SK-N-DZ (cell line): ENCODE measurements around the gene ADGRG7.

ENCODE experiments used
- DNase-seq: peaks from one replicate; pipeline ENCODE4 v3.0.0-alpha.2; 2015; ENCODE audit warnings: low spot score

ADGRG7 gene

DNA sequence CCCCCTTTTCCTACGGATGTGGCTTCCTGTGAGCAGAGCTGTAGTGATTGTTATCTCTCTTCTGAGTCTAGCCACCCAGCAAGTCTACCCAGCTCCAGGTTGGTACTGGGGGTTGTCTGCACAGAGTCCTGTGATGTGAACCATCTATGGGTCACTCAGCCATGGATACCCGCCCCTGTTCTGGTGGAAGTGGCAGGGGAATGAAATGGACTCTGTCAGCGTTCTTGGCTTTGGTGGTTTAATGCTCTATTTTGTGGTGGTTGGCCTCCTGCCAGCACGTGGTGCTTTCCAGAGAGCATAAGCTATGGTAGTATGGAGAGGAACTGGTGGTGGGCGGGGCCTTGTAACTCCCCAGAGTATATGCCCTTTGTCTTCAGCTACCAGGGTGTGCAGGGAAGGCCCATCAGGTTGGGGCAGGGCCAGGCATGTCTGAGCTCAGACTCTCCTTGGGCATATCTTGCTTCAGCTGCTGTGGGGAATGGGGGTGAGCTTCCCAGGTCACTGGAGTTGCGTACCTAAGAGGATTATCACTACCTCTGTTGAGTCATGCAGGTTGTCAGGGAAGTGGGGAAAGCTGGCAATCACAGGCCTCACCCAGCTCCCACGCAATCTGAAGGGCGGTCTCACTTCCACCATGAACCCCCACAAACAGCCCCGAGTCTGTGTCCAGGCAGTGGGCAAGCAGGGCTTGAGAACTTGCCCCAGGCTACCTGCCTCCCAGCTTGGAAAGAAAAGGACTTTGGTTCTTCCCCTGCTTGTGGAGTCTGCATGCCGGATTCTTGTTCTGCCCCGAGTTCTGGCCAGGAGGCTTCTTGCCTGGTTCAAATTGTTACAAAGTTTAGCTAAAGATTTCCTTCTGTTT is 9.0 kb upstream of the ADGRG7 start:
- no peak for DNase-seq

DNA sequence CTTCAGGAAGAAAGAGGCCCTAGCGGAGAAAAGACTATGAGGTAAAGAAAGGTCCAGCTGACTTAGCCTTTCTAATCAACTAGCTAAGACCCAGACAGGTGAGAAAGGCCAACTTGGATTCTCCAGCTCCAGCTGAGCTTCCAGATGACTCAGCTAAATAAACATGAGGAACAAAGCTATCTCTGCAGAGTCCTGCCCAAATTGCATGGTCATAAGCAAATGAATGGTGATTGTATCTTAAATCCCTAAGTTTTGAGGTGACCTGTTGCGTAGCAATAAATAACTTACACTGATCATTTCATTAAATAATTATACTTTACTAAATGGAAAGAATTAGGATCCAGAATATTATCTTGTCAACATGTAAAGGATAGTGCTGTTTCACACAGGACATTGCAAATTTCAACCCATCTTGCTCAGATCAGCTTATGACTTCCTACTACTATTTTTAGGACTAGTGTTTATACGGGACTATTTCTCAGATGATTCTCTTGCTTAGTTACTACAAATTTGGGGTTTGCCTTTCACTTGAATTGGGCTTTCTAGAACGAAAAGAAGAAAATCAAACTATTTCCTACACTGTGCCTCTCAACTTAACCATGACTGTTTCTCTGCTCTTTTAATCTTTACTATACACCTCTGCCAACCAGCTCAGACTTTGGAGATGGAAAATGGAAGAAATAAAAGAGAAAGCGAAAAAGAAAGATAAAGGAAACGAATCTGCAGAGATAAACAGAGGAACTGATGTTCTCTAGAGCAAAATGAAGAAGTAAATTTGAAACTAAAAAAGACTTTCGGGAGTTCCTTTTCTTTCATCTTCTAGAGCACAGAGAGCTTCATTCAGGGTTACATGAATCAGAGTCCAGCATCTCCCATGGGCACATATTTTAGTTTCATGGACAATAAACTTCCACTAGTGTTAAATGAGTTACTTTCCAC is 6.6 kb upstream of the ADGRG7 start:
- no peak for DNase-seq

DNA sequence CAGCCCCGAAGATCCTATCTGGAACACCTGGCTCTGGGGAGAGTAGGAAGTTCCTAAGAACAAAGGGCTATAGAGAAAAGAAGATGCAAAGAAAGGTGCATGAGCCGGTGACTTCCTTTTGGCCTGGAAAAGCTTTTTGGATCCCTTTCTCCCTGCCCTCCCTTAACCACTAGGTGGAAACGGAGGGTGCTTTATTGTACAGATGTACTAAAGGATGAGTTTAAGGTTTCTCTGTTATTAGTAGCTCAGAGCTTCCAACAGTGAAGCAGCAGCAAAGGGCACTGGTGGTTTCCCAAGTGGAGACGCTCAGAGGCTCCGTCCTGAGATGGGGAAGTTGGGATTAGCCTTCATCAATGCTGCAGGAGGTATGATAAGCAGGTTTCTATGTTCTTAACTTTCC is 5.9 kb upstream of the ADGRG7 start:
- peak; percentile 5 for DNase-seq

DNA sequence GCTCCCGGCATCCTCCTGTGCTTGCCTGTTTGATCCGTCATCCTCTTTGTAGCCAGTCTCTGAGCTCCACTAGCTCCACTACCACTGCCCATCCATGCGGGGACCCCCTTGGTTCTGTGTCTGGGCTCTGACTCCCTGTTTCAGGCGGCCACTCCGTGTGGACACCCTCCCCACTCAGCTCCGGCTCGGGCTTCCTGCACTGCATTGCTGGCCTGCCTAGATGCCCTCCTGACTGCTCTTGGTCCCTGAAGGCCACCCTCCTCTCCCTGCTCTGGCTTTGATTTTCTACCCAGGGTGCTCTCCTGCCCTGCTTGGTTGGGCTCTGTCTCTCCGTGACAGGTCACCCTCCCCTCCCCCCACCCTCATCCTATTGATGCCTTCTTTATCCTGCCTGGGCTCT is 4.0 kb upstream of the ADGRG7 start:
- DNase-seq, result no peak

DNA sequence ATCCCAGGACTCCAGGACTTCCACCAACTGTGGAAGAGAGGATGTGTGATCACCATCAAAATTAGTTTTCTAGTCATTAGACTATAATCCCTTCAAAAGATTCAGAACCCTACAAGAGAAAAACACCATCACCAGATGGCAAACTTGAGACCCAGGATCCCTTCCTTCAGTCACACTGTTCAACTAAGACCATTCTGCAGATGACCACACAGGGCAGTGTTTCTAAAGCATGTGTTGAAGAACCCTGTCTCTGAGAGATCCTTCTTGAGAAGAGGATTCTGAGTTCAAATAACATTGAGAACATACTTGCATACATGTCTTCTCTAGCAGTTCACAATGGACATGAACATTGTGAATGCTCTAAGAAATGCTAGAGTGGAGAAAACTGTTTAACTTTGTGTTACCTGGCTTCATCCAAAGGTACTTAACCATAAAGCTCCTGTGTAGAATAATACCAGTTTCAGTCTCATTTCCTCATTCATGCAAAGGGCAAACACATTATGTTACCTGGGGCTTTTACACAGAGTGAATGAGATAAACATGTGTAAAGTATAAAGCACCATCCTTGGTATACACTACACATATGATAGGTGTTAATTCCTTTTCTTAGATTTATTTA is 2.4 kb upstream of the ADGRG7 start:
- no peak for DNase-seq

DNA sequence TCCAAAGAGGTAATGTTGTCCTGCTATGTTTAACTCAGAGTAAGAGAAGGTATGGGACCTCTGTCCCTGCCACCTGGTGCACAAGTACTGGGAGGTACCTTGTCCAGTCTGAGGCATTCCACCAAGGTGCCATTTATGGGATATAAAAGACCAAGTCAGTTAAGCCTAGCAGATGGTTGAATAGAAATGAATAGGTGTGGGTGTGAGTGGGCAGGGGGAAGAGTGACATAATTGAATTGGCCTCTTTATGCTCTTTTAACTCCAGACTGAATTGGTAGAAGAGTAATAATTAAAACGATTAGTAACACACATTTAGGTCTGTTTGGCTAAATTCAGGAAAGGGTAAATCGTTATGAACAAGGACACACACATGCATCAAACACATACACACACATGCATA is 562 bp downstream of the ADGRG7 start:
- DNase-seq, result no peak

DNA sequence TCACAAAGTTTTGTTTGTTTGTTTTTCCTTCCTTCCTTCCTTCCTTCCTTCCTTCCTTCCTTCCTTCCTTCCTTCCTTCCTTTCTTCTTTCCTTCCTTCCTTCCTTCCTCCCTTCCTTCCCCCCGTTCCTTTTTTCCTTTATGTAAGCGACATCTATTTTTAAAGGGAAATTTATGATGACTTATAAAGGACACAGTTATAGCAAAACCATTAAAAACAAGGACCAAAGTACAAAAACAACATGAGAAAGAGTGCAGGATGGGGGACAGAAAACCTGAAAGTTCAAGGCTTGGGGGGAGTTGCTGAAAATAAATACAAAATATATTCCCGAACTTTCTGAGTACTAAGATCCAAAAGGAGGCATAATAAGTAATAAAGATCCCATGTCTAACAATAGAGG is 1.8 kb downstream of the ADGRG7 start:
- DNase-seq, result no peak

DNA sequence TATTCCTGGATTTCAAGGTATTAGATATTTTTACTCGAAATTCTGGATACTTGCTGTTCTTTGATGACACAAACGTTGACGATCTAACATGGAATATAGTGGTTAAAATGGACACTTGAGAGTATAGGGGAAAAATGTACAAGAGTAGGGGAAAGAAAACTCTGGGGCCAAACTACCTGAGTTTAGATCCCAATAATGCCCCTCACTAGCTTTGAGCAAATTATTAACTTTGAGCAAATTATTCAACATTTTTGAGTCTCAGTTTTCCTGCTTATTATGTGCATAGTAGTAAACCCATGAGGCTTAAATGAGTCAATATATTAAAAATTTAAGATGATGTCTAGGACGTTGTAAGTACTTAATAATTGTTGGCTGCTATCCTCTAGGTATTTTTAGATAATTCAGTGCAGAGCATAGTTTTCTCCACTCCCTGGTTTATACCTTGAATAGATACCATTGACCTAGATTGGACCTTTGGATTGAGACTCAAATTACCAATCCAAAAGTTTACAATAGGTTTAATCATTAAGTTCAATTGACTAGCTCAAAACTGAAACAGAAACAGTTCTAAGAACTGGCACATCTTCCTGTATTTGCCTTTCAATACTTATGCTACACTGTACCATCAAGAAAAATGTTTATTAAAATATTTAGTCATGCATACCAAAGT is 4.5 kb downstream of the ADGRG7 start:
- DNase-seq, result no peak

DNA sequence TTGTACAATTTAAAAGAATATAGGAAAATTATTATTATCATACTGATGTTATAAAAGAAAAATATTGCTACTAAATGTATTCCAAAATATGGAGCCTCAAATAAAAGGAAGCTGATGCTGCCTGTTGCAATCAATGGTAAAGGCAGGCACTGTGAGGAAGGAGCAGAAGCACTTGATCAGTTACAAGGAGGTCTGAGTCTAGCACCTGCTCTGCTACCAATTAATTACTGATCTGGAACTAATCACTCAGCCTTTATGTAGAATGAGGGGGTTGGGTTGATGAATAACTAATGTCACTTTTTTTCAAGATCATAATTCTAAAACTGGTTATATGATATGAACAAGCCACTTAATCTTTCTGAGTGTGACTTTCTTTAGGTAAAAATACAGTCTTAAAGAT is 5.5 kb downstream of the ADGRG7 start:
- no peak for DNase-seq

DNA sequence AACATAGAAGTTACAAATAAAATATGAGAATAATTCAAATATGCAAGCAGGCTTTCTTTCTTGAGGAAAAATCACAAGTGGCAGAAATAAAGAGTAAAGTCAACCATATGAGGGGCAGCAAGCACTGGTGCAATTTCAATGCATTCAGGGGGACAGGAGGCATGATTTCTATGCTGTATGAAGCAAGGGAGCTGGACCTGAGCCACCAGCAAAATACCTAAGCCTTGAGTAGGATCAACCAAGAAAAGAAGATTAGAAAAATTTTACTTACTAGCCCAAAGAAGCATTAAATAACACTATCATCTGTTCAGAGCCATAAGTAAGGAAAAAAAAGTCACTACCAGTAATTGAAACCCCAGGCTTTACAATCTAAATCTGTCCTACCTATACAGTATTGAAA is 6.3 kb downstream of the ADGRG7 start:
- no peak for DNase-seq

DNA sequence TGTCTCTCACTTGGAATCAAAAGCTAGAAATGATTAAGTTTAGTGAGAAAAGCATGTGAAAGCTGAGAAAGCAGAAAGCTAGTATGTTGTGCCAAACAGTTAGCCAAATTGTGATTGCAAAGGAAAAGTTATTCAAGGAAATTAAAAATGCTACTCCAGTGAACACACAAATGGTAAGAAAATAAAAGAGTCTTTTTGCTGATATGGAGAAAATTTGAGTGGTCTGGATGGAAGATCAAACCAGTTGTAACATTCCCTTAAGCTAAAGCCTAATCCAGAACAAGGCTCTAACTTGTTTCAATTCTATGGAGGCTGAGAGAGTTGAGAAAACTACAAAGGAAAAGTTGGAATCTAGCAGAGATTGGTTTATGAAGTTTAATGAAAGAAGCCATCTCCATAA is 11.8 kb downstream of the ADGRG7 start:
- no peak for DNase-seq

DNA sequence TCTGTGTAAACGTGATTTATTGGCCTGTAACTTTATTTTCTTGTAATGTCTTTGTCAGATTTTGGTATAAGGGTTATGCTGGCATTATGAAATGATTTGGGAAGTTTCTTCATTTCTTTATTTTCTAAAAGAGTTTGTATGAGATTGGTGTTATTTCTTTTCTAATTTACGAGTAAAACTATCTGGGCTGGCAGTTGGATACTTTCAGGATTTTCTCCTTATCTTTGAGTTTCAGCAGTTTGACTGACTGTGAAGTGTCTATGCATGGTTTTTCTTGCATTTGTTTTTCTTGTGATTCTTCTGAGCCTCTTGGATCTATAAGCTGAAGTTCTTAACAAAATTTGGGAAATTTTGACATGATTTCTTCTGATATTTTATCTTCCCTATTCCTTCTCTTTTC is 18.1 kb downstream of the ADGRG7 start:
- DNase-seq, result no peak

DNA sequence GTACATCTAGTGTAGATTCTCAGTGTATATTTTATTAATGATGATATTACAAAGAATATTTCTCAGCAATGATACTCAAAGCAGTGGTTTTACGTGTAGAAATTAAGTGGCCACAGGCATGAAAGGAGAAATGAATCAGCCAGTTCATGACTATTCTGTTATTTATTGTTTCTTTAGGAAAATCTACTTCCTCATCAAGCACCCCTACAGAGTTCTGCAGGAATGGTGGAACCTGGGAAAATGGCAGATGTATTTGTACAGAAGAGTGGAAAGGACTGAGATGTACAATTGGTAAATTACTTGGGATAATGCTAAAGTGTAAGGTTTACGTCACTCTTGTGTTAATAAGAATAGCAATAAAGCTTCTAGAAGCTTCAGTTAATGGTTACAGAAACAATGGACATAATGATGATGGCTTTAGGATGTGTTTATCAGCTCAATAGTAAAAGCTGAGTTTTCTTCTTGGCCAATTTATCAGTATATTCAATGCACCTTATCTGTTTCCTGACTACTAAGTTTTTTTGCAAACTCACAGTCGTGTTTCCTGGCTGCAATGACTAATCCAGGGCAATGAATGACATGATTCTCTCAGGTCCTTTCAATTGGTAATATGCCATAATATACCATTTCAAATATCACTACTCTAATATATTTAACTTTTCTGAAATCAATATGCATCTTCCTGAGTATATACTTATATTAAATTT is 20.2 kb downstream of the ADGRG7 start:
- no peak for DNase-seq

DNA sequence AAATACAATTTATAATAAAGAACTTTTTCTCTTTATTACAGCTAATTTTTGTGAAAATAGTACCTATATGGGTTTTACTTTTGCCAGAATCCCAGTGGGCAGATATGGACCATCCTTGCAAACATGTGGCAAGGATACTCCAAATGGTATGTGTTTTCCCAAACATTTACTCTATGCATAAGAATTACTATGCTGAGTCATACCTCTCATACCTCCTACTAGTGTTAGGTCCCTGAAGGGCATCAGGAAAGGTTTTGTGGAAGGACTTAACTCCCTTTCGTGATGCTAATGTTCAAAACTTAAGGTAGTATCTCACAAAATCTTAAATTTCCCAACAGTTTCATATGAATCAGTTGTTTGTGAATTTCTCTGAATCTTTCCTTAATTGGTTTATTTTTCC is 21.3 kb downstream of the ADGRG7 start:
- no peak for DNase-seq

DNA sequence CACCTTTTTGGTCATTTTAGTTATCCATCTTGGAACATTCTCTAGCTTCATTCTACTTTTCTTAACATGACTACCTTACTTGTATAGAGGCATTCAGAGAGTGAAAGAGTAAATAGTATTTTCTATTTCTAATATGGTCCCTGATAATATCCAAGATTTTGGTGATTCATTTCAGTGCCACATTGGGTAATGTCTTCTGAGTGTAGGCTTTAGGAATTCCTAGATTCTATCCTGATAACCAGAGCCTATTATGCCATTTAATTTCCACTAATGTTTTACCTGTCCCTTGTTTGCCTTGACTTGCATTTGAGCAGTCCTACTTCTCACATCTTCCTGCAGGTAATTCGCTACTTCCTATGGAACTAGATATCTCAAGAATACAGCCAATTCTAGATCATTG is 21.8 kb downstream of the ADGRG7 start:
- no peak for DNase-seq

DNA sequence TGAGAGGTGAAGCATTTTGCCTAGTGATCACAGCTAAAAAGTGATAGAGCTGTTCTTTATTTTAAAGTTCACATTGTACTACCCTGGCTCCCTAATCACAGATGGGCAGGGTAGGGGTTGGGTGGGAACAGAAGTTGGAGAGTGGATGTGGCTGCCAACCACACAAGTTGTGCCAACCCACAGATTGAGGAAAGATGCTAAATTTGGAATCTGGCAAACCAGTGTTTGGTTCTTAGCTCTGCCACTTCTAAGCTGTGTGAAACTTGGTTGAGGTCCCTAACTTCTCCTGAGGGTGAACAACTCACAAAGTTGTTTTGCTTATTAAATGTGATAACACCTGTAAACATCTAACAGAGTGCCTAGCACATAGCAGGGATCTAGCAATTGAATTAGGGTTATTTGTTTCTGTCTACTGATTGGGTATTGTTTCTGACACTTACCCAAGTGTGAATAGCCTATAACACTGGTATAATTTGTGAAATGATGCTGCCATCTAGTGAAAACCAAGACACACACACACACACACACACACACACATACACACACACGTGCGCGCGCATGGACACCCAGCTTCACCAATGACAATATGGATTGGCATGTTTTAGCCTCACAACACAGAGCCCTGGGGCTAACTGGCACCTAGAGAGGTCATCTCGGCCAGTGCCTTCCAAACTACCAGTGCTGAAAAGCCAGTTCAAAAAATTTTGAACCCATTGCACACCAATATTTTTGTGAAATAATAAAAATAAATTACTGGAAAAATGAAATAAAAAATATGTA is 25.3 kb downstream of the ADGRG7 start:
- no peak for DNase-seq

DNA sequence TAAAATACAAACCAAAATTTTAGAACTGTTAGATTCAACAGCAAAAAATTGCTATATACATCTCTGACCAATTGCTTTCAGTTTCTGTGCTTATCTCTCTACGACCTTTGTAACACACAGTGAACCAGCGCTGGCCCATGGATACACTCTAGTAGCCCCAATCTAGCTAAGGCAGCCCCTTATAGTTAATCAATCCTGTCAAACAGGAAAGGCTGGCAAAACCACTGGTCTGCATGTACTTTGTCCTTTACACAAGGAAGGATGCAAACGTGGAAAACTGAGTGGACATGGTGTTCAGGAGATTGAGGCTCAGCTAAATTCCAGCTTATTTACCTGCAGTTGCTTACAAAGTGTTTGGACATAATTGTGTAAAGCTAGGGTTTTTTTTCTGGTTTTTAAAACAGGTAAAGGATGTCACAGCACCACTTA is 25.9 kb downstream of the ADGRG7 start:
- no peak for DNase-seq

DNA sequence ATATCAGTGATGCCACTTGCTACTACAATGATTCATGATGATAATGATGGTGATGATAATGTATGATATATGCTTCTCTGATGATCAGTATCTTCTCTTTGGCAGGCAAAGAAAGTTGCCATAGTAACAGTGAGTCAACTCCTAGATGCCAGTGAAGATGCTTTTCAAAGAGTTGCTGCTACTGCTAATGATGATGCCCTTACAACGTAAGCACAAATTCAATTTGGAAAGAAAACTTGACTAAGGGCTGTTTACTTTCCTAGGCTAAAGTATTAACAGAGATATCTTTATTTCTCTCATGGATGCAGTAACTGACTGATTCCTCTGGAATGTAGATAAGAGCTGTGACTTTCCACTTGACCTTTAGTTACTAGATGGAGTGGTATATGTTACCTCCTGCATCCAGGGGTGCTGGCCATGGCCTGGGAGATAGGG is 27.8 kb downstream of the ADGRG7 start:
- DNase-seq, result no peak

DNA sequence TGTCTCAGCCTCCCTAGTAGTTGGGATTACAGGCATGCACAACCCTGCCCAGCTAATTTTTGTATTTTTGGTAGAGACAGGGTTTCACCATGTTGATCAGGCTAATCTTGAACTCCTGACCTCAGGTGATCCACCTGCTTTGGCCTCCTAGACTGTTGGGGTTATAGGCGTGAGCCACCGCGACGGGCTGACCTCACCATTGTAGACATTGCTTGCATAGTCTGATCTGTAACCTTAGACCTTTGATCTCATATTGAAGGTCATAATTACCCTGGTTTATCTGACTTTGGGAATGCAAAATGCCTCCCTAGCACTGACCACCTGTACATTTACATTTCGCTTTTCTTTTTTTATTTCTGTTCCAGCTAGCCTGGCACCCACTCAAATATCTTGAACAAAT is 31.2 kb downstream of the ADGRG7 start:
- DNase-seq, result no peak

DNA sequence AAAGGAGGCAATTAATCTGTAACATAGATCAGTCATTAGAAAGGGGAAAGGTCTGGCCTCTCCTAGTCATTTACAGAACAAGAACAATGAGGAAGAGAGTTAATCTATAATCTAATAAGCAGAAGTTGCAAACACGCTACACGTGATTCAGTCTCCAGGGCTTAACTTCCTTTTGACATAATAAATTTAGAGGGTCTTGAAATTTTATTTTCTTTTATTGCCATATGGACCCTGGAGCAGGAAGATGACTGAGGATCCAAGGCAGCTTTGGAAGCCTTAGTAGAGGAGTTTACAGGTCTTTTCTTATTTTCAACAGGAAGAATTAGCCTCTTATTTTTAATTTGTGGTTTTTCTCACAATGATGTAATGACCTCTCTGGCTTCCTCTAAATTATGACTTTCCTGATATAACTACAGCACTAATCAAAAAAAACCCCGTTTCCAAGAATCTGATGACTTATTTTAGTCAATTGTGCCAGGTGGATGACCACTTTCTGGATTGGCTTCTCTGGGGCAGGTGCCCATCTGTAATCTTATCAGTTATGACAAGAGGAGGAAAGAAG is 32.2 kb downstream of the ADGRG7 start:
- DNase-seq, result no peak
